T-helper 2 cell treated with Interferon-gamma antibody and Interleukin-4, amounts not matched to agents 5 μg/mL and 100 μg/mL, for 36 hours (primary cell): ENCODE measurements around the gene ATP1A1.
A peak's percentile ranks its signal among the peaks of the same experiment; 100 is the strongest.

Source experiments
- DNase-seq: peaks from one replicate; pipeline ENCODE4 v3.0.0; 2021; ENCODE audit warnings: low spot score
- H3K27ac Mint-ChIP-seq: one replicate; pipeline ENCODE4 v1.8.0; 2021; ENCODE audit warnings: mild to moderate bottlenecking, mixed read lengths
- H3K27me3 Mint-ChIP-seq: one replicate; pipeline ENCODE4 v1.8.0; 2021; ENCODE audit warnings: low read depth, mixed read lengths
- H3K36me3 Mint-ChIP-seq: one replicate; pipeline ENCODE4 v1.8.0; 2021; ENCODE audit warnings: low read depth, mixed read lengths
- H3K4me1 Mint-ChIP-seq: one replicate; pipeline ENCODE4 v1.8.0; 2021; ENCODE audit warnings: low read depth, mixed read lengths
- H3K4me3 Mint-ChIP-seq: one replicate; pipeline ENCODE4 v1.8.0; 2022; ENCODE audit warnings: mild to moderate bottlenecking, moderate library complexity, mixed read lengths
- H3K9me3 Mint-ChIP-seq: one replicate; pipeline ENCODE4 v1.8.0; 2021; ENCODE audit warnings: mixed read lengths

ATP1A1 gene

GRCh38 chr1:116397728-116398127 lies 24.7 kb downstream of the ATP1A1 start:
- H3K27me3 Mint-ChIP-seq, result no peaks in the 10 kb centered on the region
- no peak overlapping the region for H3K4me3 Mint-ChIP-seq
- H3K27ac Mint-ChIP-seq, result no peak overlapping the region
- peaks cover 6% of the 10 kb centered on the region for H3K4me1 Mint-ChIP-seq
- peaks cover 80% of the 10 kb centered on the region for H3K36me3 Mint-ChIP-seq
- no peaks in the 10 kb centered on the region for H3K9me3 Mint-ChIP-seq
- no peak for DNase-seq

DNA sequence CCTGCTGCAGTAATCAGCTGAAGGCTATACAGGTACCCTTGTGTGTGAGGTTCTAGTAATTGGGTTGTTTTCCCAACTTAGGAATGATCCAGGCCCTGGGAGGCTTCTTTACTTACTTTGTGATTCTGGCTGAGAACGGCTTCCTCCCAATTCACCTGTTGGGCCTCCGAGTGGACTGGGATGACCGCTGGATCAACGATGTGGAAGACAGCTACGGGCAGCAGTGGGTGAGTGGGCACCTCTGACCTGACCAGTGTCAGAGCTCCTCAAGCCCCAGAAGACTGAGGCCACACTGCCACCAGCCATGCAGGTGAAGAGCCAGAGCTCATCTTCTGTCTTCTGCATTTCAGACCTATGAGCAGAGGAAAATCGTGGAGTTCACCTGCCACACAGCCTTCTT lies 27.7 kb downstream of the ATP1A1 start:
- DNase-seq, result no peak
- H3K4me3 Mint-ChIP-seq, result no peak overlapping the region
- no peaks in the 10 kb centered on the region for H3K9me3 Mint-ChIP-seq
- no peak overlapping the region for H3K27ac Mint-ChIP-seq
- peaks cover 5% of the 10 kb centered on the region for H3K4me1 Mint-ChIP-seq
- no peaks in the 10 kb centered on the region for H3K27me3 Mint-ChIP-seq
- peaks cover 82% of the 10 kb centered on the region for H3K36me3 Mint-ChIP-seq

- H3K27ac Mint-ChIP-seq, result no peak overlapping the region
- DNase-seq, result no peak
- H3K36me3 Mint-ChIP-seq, result peaks cover 78% of the 10 kb centered on the region
- peaks cover 5% of the 10 kb centered on the region for H3K4me1 Mint-ChIP-seq
- H3K27me3 Mint-ChIP-seq, result no peaks in the 10 kb centered on the region
- no peaks in the 10 kb centered on the region for H3K9me3 Mint-ChIP-seq
- no peak overlapping the region for H3K4me3 Mint-ChIP-seq
These were observed 28.7 kb downstream of the ATP1A1 start for GRCh38 chr1:116401646-116402176.

- Mint-ChIP-seq H3K27ac (peak overlapping the region; percentile 9), H3K9me3 (no peaks in the 10 kb centered on the region), H3K36me3 (peaks cover 78% of the 10 kb centered on the region)
These were observed 29.3 kb downstream of the ATP1A1 start for GRCh38 chr1:116402333-116402732.

GRCh38 chr1:116403496-116404136 lies 30.6 kb downstream of the ATP1A1 start:
- no peak overlapping the region for H3K27ac Mint-ChIP-seq

More at GRCh38 chr1:116402333-116402732, 29.3 kb downstream of the ATP1A1 start:
- Mint-ChIP-seq H3K4me1 (peaks cover 5% of the 10 kb centered on the region), H3K4me3 (no peak overlapping the region), H3K27me3 (no peaks in the 10 kb centered on the region)
- DNase-seq, result no peak

DNA sequence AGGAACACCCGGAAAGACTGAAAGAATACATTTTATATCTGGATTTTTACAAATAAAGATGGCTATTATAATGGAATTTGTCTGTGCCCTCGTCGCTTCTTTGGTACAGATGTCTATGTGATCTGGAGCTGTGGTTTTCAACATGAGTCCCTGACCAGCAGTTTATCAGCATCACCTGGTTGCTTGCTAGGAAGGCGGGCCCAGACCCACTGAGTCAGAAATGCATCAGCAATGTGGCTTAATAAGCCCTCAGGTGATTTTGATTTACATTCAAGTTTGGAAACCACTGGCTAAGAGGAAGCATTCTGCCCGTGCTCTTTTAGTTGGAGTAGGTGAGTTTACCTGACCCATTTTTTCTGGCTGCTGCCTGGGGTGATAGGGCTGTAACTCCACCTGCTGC lies 31.7 kb downstream of the ATP1A1 start:
- no peak for DNase-seq
- no peak overlapping the region for H3K27ac Mint-ChIP-seq
- no peaks in the 10 kb centered on the region for H3K9me3 Mint-ChIP-seq
- peaks cover 55% of the 10 kb centered on the region for H3K36me3 Mint-ChIP-seq
- peaks cover 5% of the 10 kb centered on the region for H3K4me1 Mint-ChIP-seq
- no peak overlapping the region for H3K4me3 Mint-ChIP-seq
- H3K27me3 Mint-ChIP-seq, result no peaks in the 10 kb centered on the region

More at GRCh38 chr1:116403496-116404136, 30.6 kb downstream of the ATP1A1 start:
- Mint-ChIP-seq H3K9me3 (no peaks in the 10 kb centered on the region), H3K4me3 (no peak overlapping the region), H3K27me3 (no peaks in the 10 kb centered on the region), H3K36me3 (peaks cover 65% of the 10 kb centered on the region), H3K4me1 (peaks cover 5% of the 10 kb centered on the region)
- no peak for DNase-seq

DNA sequence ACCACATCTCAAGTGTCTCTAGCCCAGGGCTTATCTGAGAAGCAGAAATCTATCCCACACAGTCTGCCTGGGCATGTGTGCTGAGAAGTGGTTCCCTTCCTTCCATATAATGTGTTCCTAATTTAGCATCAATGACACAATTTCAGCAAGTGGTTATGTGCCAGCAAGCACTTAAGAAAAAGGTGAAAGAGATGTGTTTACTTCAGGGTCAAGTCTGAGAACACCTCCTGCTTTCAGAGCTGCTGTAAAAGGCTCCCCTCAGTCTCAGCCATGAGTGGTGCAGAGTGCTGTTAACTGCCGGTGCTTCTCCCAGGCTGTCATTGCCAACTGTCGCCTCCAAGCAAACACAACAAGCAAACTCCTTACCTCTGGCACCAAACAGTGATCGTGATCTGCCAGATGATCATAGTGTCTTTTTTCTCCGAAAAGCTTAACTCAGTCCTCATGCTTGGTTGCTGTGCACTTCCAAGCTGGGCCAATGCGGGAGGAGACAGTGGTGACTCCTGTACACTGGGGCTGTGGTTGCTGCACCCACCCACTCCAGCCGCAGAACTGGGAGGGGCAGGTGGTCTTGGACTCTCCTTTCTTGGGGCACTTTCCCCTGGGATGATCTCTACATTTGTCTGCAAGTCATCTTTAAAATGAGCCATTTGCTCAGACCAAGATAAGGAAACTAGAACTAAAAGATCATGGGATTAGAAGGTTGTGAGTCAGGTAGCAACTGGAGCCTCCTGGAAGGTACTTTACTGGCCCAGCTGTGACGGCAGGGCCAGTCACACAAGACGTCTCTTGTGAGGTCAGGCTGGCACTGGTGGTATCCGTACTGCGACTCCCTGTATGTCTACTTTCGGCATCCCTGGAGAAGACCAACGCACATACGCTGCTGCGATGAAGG lies 32.4 kb downstream of the ATP1A1 start:
- Mint-ChIP-seq H3K4me1 (peaks cover 5% of the 10 kb centered on the region), H3K27ac (peak overlapping the region; percentile 28), H3K9me3 (no peaks in the 10 kb centered on the region), H3K36me3 (peaks cover 48% of the 10 kb centered on the region), H3K4me3 (no peak overlapping the region), H3K27me3 (no peaks in the 10 kb centered on the region)
- DNase-seq, result no peak

- no peaks in the 10 kb centered on the region for H3K27me3 Mint-ChIP-seq
- no peaks in the 10 kb centered on the region for H3K9me3 Mint-ChIP-seq
- no peak overlapping the region for H3K4me3 Mint-ChIP-seq
- DNase-seq, result no peak
- H3K36me3 Mint-ChIP-seq, result peaks cover 37% of the 10 kb centered on the region
- peak overlapping the region; percentile 32 for H3K27ac Mint-ChIP-seq
- H3K4me1 Mint-ChIP-seq, result peaks cover 5% of the 10 kb centered on the region
These were observed 34.0 kb downstream of the ATP1A1 start for GRCh38 chr1:116407033-116407432.

- no peak for DNase-seq
- no peak overlapping the region for H3K4me3 Mint-ChIP-seq
- H3K27me3 Mint-ChIP-seq, result no peaks in the 10 kb centered on the region
- H3K9me3 Mint-ChIP-seq, result no peaks in the 10 kb centered on the region
- H3K4me1 Mint-ChIP-seq, result peaks cover 2% of the 10 kb centered on the region
- H3K36me3 Mint-ChIP-seq, result peaks cover 29% of the 10 kb centered on the region
- H3K27ac Mint-ChIP-seq, result no peak overlapping the region
These were observed 35.1 kb downstream of the ATP1A1 start for GRCh38 chr1:116408193-116408592.

GRCh38 chr1:116408803-116409720 lies 36.0 kb downstream of the ATP1A1 start:
- H3K4me3 Mint-ChIP-seq, result no peak overlapping the region
- no peak overlapping the region for H3K27ac Mint-ChIP-seq
- H3K27me3 Mint-ChIP-seq, result no peaks in the 10 kb centered on the region
- DNase-seq, result no peak
- H3K4me1 Mint-ChIP-seq, result peaks cover 7% of the 10 kb centered on the region
- no peaks in the 10 kb centered on the region for H3K9me3 Mint-ChIP-seq
- peaks cover 23% of the 10 kb centered on the region for H3K36me3 Mint-ChIP-seq

- no peak for DNase-seq
- Mint-ChIP-seq H3K4me3 (no peak overlapping the region), H3K9me3 (no peaks in the 10 kb centered on the region), H3K36me3 (peaks cover 19% of the 10 kb centered on the region), H3K27ac (no peak overlapping the region), H3K27me3 (no peaks in the 10 kb centered on the region), H3K4me1 (peaks cover 9% of the 10 kb centered on the region)
These were observed 36.7 kb downstream of the ATP1A1 start for GRCh38 chr1:116409751-116410191.

GRCh38 chr1:116411784-116412479 lies 38.9 kb downstream of the ATP1A1 start:
- H3K4me1 Mint-ChIP-seq, result peaks cover 21% of the 10 kb centered on the region
- H3K4me3 Mint-ChIP-seq, result no peak overlapping the region
- H3K27me3 Mint-ChIP-seq, result no peaks in the 10 kb centered on the region
- DNase-seq, result no peak
- H3K27ac Mint-ChIP-seq, result no peak overlapping the region
- H3K9me3 Mint-ChIP-seq, result no peaks in the 10 kb centered on the region
- H3K36me3 Mint-ChIP-seq, result peaks cover 5% of the 10 kb centered on the region

DNA sequence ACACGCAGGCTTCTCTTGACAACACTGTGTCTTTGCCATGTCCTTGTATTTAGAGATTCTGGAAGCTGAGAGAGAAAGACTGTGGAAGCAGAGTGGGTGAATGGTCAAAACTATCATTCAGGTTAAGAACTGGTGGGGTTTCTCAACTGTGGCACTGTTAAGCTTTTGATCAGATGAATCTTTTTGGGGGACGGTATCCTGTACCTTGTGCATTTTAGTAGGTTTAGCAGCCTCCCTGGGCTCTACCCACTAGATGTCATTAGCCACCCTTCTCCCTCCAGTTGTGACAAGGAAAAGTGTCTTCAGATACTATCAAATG lies 39.4 kb downstream of the ATP1A1 start:
- Mint-ChIP-seq H3K4me1 (peaks cover 23% of the 10 kb centered on the region), H3K27me3 (no peaks in the 10 kb centered on the region), H3K27ac (no peak overlapping the region), H3K36me3 (peaks cover 2% of the 10 kb centered on the region), H3K4me3 (no peak overlapping the region), H3K9me3 (no peaks in the 10 kb centered on the region)
- no peak for DNase-seq
